HepG2 (cell line): ENCODE data around the gene PSMG3. TPM values are rescaled to one million over a fixed set of nuclear protein-coding genes. Genes with fewer than 3 reads are reported as not detected.

Experiments
- CBX1 ChIP-seq: IDR thresholded peaks from one replicate; pipeline ENCODE4 v1.6.1; 2016; ENCODE audit warnings: antibody characterized with exemption, low read depth
- CHD2 ChIP-seq: IDR thresholded peaks from 2 replicates; pipeline ENCODE4 v1.6.1; 2011; ENCODE audit warnings: low read depth, low read length, improper control_type of control experiment
- HIVEP1 ChIP-seq: sonication (generic); formaldehyde crosslinking; IDR thresholded peaks from 2 replicates; pipeline ENCODE4 v1.4.0; 2020; ENCODE audit warnings: mild to moderate bottlenecking, missing genetic modification reagents
- HMG20A ChIP-seq: IDR thresholded peaks from 2 replicates; pipeline ENCODE4 v1.6.1; 2016; ENCODE audit warnings: borderline replicate concordance
- HNRNPLL ChIP-seq: fragments of 200-400 bp; formaldehyde crosslinking; IDR thresholded peaks from 2 replicates; pipeline ENCODE4 v1.6.1; 2017; ENCODE audit warnings: mild to moderate bottlenecking, low read depth, low read length; ENCODE audit not compliant: poor library complexity, severe bottlenecking
- MED8 ChIP-seq: sonication (generic); formaldehyde crosslinking; IDR thresholded peaks from 2 replicates; pipeline ENCODE4 v1.8.1; 2023; ENCODE audit warnings: mild to moderate bottlenecking, missing genetic modification reagents; ENCODE audit not compliant: insufficient replicate concordance
- NBN ChIP-seq: fragments of 450-650 bp; conservative IDR thresholded peaks from 2 replicates; pipeline ENCODE4 v1.6.1; 2017
- PAWR ChIP-seq: sonication (generic); formaldehyde crosslinking; IDR thresholded peaks from 2 replicates; pipeline ENCODE4 v1.4.0; 2020; ENCODE audit warnings: missing genetic modification reagents, mild to moderate bottlenecking, borderline replicate concordance
- PBX2 ChIP-seq: IDR thresholded peaks from 2 replicates; pipeline ENCODE4 v1.6.1; 2016; ENCODE audit warnings: control low read depth
- SKI ChIP-seq: fragments of 450-650 bp; IDR thresholded peaks from one replicate; pipeline ENCODE4 v1.6.1; 2018; ENCODE audit warnings: mild to moderate bottlenecking; ENCODE audit not compliant: partially characterized antibody
- ZBTB34 ChIP-seq: sonication (generic); formaldehyde crosslinking; IDR thresholded peaks from 2 replicates; pipeline ENCODE4 v1.8.0; 2022; ENCODE audit warnings: mild to moderate bottlenecking, missing genetic modification reagents
- ZIK1 ChIP-seq: sonication (generic); formaldehyde crosslinking; IDR thresholded peaks from 2 replicates; pipeline ENCODE4 v1.5.0; 2020; ENCODE audit warnings: mild to moderate bottlenecking, low read depth, missing genetic modification reagents, borderline replicate concordance
- ZNF558 ChIP-seq: sonication (generic); formaldehyde crosslinking; IDR thresholded peaks from 2 replicates; pipeline ENCODE4 v1.9.0; 2022; ENCODE audit warnings: mild to moderate bottlenecking, missing genetic modification reagents, borderline replicate concordance
- ZNF687 ChIP-seq: sonication (generic); formaldehyde crosslinking; IDR thresholded peaks from 2 replicates; pipeline ENCODE4 v1.5.1; 2020; ENCODE audit warnings: mild to moderate bottlenecking, missing genetic modification reagents, moderate library complexity
- ZNF878 ChIP-seq: sonication (generic); formaldehyde crosslinking; IDR thresholded peaks from 2 replicates; pipeline ENCODE4 v1.8.1; 2023; ENCODE audit warnings: mild to moderate bottlenecking, missing genetic modification reagents, moderate library complexity
- polyA plus RNA-seq, 8 experiments: library from polyadenylated mRNA; depleted of rRNA in 3 of 8; stranded (reverse) in 7 of 8; unstranded in 1 of 8; fragments of >200 nt; fragmentation: Illumina TruSeq in 4 of 8; extraction: Trizol in 4 of 8; gene quantifications; 2 replicates each; pipeline versions ENCODE4 v1.2.1 to v1.2.3, GENCODE V29; 2011 to 2016; ENCODE audit warnings: low read depth in 4 of 8, missing spikeins in 1 of 8, mixed read lengths in 1 of 8; ENCODE audit not compliant: insufficient read depth in 1 of 8
- total RNA-seq, 5 experiments: library from RNA; depleted of rRNA; stranded (reverse); fragments of >200 nt; fragmentation: Illumina TruSeq; extraction: Trizol; gene quantifications; 2 replicates each; pipeline ENCODE4 v1.2.3, GENCODE V29; 2016; ENCODE audit warnings: low read depth in 1 of 5
- TF ChIP-seq, protein P1 (sequence below): IDR thresholded peaks from 2 replicates; pipeline ENCODE4 v1.6.1; 2016; ENCODE audit warnings: low read depth, missing genetic modification reagents, missing compliant biosample characterization
- TF ChIP-seq, protein P2 (sequence below): IDR thresholded peaks from 2 replicates; pipeline ENCODE4 v1.6.1; 2012; ENCODE audit warnings: inconsistent platforms

The PSMG3 gene
- total and polyA plus RNA-seq, 2 of the 13 experiments (the other 11 are each of a cell fraction or from before 2014, with no cell fraction given), result 29.6 to 48.4 TPM

DNA sequence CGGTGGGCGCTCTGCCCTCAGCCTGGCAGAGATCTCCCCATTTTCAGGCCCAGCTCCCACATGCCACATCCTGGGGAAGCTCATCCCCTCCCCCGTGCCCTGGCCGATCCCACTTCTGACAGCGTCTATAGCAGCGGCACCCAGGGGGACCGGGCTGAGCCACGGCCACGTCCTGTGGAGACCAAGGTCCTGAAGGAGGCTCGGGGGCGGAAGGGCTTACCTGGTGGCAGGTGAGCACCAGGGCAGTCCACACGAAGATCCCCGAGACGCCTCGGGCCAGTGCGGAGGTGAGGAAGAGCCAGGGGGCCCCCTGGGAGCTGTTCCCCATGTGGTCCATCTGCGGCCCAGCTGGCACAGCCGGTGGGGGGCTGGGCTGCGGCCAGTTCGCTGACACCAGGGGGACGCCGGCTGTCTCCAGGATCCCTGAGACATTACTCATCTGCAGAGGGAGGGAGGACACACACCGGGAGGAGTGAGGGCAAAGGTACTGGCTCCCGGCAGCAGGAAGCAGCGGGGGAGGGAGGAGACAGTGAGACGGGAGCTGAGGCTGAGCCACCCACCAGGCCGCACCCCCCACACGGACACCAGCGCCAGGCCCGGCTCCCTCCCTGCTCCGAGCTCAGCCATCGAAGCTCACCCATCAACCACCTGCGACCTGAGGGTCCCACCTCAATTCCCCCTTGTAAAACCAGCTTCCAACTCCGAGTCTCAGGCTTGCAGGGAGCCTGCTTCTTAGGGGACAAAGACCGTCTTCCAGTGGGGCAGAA is 14.6 kb downstream of the PSMG3 start (continued):
- TF ChIP-seq, protein P1, sequence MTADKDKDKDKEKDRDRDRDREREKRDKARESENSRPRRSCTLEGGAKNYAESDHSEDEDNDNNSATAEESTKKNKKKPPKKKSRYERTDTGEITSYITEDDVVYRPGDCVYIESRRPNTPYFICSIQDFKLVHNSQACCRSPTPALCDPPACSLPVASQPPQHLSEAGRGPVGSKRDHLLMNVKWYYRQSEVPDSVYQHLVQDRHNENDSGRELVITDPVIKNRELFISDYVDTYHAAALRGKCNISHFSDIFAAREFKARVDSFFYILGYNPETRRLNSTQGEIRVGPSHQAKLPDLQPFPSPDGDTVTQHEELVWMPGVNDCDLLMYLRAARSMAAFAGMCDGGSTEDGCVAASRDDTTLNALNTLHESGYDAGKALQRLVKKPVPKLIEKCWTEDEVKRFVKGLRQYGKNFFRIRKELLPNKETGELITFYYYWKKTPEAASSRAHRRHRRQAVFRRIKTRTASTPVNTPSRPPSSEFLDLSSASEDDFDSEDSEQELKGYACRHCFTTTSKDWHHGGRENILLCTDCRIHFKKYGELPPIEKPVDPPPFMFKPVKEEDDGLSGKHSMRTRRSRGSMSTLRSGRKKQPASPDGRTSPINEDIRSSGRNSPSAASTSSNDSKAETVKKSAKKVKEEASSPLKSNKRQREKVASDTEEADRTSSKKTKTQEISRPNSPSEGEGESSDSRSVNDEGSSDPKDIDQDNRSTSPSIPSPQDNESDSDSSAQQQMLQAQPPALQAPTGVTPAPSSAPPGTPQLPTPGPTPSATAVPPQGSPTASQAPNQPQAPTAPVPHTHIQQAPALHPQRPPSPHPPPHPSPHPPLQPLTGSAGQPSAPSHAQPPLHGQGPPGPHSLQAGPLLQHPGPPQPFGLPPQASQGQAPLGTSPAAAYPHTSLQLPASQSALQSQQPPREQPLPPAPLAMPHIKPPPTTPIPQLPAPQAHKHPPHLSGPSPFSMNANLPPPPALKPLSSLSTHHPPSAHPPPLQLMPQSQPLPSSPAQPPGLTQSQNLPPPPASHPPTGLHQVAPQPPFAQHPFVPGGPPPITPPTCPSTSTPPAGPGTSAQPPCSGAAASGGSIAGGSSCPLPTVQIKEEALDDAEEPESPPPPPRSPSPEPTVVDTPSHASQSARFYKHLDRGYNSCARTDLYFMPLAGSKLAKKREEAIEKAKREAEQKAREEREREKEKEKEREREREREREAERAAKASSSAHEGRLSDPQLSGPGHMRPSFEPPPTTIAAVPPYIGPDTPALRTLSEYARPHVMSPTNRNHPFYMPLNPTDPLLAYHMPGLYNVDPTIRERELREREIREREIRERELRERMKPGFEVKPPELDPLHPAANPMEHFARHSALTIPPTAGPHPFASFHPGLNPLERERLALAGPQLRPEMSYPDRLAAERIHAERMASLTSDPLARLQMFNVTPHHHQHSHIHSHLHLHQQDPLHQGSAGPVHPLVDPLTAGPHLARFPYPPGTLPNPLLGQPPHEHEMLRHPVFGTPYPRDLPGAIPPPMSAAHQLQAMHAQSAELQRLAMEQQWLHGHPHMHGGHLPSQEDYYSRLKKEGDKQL, result no peak
- no peak; the same call in 1 of the 2 replicates for TF ChIP-seq ZNF687
- TF ChIP-seq, protein P2, sequence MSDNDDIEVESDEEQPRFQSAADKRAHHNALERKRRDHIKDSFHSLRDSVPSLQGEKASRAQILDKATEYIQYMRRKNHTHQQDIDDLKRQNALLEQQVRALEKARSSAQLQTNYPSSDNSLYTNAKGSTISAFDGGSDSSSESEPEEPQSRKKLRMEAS, result peak; percentile 61; the same call in 1 of the 2 replicates
- TF ChIP-seq HIVEP1 (CRISPR knock-in tag), result no peak; the same call in none of the 2 replicates
- no peak for TF ChIP-seq PBX2 (CRISPR knock-in tag)
- TF ChIP-seq SKI, result peak; percentile 47
- TF ChIP-seq NBN, result no peak
- no peak for TF ChIP-seq ZIK1 (CRISPR knock-in tag)
- no peak for TF ChIP-seq CBX1
- TF ChIP-seq MED8, result no peak
- TF ChIP-seq ZNF878 (CRISPR knock-in tag), result no peak
- TF ChIP-seq HMG20A (CRISPR knock-in tag), result no peak
- TF ChIP-seq PAWR (CRISPR knock-in tag), result no peak
- TF ChIP-seq ZNF558 (CRISPR knock-in tag), result no peak
- no peak for TF ChIP-seq CHD2
- no peak; the same call in 1 of the 2 replicates for TF ChIP-seq ZBTB34
- no peak for TF ChIP-seq HNRNPLL
